GM18499 (cell line): Measurements from ENCODE around the gene CDC25C.
"Not testable (repeated sequence)": the region's sequence is repeated elsewhere in the genome, so short reads cannot be mapped to it uniquely, and the experiment has no call there.

ENCODE experiments used
- ATAC-seq: cut with Tn5 transposase; IDR thresholded peaks from one replicate; pipeline ENCODE4 v1.9.1; 2021; ENCODE audit warnings: moderate number of reproducible peaks; ENCODE audit not compliant: insufficient read depth, unreplicated experiment

CDC25C gene

GRCh38 chr5:138349852-138350562 lies 18.4 kb upstream of the CDC25C start:
- ATAC-seq: no peak

- no peak for ATAC-seq
Measured at GRCh38 chr5:138346889-138347288, 15.3 kb upstream of the CDC25C start.

DNA sequence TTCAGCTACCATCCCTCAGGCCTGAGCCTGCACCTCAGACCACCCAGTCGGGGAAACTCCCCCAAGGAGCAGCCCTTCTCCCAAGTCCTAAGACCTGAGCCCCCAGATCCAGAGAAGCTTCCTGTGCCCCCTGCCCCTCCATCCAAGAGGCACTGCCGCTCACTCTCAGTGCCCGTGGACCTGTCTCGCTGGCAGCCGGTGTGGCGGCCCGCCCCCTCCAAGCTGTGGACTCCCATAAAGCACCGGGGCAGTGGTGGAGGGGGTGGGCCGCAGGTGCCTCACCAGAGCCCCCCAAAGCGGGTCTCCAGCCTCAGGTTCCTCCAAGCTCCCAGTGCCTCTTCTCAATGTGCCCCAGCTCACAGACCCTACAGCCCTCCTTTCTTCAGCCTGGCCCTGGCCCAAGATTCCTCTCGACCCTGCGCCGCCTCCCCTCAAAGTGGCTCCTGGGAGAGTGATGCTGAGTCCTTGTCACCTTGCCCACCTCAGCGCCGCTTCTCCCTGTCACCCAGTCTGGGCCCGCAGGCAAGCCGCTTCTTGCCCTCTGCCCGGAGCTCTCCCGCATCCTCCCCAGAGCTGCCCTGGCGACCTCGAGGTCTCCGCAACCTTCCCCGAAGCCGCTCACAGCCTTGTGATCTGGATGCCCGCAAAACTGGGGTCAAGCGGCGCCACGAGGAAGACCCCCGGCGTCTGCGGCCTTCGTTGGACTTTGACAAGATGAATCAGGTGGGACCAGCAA lies 13.5 kb upstream of the CDC25C start:
- ATAC-seq: no peak

DNA sequence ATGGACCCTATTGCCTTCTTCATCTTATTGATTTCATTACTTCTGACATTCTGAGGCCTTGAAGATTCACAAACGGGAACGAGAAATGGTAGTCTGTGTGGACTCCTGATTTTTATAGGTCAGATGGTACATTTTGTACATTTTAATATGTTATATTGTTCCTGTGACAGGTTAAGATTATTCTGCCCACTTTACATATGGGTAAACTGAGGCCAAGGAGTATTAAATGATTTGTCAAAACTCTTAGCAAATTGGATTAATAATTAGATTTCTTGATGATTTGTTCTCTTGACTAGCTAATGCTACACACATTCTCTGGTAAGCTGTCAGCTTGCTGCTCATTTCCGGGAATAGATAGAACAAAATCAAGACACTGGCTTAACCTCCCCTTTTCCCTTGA lies 8.4 kb upstream of the CDC25C start:
- ATAC-seq: no peak

DNA sequence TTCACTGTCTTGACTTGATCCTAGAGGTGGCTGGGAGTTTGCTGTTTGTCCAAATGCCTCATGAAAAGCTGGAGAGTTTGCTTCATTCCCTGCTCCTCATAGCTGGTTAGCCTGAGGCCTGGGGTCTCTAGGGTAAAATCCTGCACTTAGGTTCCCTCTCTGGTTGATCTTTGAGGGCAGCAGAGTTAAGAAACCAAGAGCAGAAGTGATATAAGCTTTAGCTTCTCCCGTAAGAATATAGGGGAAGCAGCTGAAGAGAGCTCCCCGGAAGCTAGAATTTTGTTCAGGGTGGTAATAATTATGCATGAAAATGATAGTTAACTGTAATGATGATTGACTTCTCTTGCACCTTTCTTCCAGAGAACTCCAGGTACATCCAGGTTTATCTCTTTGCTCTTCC lies 7.9 kb upstream of the CDC25C start:
- no peak for ATAC-seq

GRCh38 chr5:138339091-138339456 lies 7.5 kb upstream of the CDC25C start:
- no peak for ATAC-seq

GRCh38 chr5:138338411-138339090 lies 6.9 kb upstream of the CDC25C start:
- ATAC-seq: peak; percentile 6

- peak; percentile 50 for ATAC-seq
Measured at GRCh38 chr5:138337685-138338410, 6.2 kb upstream of the CDC25C start, which contains the start of gene FAM53C. Gene FAM53C, plus strand, starts transcription at chr5:138338266. Its CDS starts 3,070 bp downstream, at chr5:138341336.

GRCh38 chr5:138336952-138337684 lies 5.5 kb upstream of the CDC25C start:
- peak; percentile 3 for ATAC-seq

DNA sequence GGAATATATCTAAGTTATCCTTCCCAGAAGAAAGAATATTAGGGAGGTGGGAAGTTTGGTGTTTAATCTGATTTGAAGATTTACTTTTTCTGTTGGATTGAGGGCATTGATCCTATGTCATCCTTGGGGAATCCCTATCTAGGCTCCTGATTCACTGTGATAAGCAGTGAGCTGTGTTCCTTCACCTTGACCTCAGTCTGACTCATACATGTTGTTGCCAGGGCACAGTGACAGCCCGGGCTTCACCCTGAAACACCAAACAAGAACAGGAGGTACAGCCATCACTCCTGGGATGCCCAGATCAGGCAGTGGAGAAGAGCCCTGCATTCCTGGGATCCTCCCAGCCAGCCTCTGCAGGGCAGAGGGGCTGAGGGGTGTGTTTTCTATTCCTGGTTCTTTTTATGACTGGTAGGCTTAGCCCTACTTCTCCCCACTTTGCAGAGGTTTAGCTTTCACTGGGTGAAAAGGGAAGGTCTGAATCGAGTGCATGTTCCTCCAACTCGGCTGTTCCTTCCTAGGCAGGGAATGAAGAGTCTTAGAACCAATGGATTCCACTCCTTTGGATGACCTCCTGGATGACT lies 3.4 kb upstream of the CDC25C start:
- ATAC-seq: no peak

DNA sequence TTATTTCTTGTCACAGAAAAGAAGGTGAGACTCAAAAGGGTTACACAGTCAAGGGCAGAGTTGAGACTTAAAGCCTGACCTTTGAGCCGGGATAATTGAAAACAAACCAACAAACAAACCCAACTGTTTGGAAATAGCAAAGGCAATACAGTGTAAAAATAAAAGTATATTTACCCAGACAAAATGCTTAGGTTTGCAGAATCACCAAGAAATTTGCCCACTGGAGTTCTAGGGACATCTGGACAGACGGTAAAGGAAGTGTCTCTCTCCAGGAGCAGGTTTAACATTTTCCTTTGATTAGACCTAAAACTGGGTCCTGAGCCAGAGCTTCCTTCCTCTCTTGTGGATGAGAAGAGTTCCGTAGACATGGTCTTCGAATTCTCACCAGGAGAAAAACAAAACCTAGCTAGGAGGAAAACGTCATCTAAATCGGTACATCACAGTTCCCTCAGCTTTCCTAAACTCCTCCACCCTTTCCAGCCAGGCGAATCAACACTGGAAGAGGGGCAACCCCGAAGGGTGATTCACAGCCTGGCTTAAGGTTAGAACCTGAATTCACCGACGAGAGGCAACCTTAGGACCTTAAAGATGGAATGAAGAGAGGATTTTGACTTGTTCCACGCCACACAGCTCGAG lies 673 bp downstream of the CDC25C start:
- ATAC-seq: no peak

DNA sequence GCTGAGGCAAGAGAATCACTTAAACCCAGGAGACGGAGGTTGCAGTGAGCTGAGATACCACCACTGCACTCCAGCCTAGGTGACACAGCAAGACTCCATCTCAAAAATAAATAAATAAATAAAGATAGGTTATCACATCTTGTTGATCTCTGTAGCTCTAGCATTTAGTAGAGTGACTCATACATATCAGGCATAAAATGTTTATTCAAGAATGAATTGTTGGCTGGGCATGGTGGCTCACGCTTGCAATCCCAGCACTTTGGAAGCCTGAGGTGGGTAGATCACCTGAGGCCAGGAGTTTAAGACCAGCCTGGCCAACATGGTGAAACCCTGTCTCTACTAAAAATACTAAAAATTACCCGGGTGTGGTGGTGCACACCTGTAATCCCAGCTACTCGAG lies 13.4 kb downstream of the CDC25C start:
- ATAC-seq: not testable (repeated sequence)

- no peak for ATAC-seq
Measured at GRCh38 chr5:138316355-138316754, 15.2 kb downstream of the CDC25C start.

GRCh38 chr5:138315751-138316278 lies 15.8 kb downstream of the CDC25C start:
- ATAC-seq: no peak

DNA sequence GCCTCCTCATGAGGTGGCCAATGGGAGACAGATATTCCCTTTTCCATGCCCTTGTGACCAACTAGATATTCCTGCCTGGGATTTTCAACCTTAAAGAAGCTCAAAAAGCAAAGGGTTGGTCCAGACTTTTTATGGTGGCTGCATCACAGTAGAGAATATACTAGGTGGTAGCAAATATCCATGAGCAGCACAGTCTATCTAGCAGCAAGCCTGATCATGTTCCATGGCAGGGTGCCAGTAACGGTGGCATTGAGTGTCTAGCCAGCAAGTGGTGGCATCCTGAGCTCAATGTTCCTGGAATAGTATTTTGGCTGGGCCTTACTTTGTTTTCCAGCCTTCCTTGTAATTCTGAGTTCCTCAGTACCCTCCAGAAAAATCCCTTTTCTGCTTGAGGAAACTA lies 25.8 kb downstream of the CDC25C start:
- no peak for ATAC-seq

DNA sequence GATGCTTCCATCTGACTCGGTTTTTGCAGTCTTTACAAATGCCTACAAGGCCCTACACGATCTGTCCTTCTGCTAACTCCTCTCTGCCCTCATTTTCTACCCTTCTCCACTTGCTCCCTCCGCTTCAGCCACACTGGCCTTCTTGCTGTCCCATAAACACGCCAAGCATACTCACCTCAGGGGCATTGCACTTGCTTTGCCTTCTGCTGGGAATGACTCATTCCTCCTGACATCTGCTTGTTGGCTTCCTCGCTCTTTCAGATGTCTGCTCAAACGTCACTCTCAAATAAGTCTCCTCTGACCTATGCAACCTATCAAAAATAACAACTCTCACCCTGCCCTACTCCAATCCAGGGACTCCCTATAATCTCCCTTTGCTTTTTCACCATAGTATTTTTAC lies 28.2 kb downstream of the CDC25C start:
- ATAC-seq: no peak

GRCh38 chr5:138289296-138289695 lies 42.3 kb downstream of the CDC25C start:
- ATAC-seq: no peak

GRCh38 chr5:138287246-138287645 lies 44.4 kb downstream of the CDC25C start:
- no peak for ATAC-seq
